IMR-90 (cell line): Measurements from ENCODE around the gene SRC.

ENCODE experiments used
- CEBPB ChIP-seq: IDR thresholded peaks from 2 replicates; pipeline ENCODE4 v1.6.1; 2012; ENCODE audit warnings: low read depth, low read length, improper control_type of control experiment
- MAFK ChIP-seq: IDR thresholded peaks from 2 replicates; pipeline ENCODE4 v1.6.1; 2012; ENCODE audit warnings: low read depth, low read length, improper control_type of control experiment
- MAZ ChIP-seq: IDR thresholded peaks from 2 replicates; pipeline ENCODE4 v1.6.1; 2012; ENCODE audit warnings: low read depth, mild to moderate bottlenecking, low read length, improper control_type of control experiment, moderate library complexity, borderline replicate concordance
- RAD21 ChIP-seq: IDR thresholded peaks from 2 replicates; pipeline ENCODE4 v1.6.1; 2012; ENCODE audit warnings: low read length, improper control_type of control experiment
- TF ChIP-seq, protein P1 (sequence below): conservative IDR thresholded peaks from 2 replicates; pipeline ENCODE4 v1.5.1; 2012; ENCODE audit warnings: mild to moderate bottlenecking, low read depth, low read length, improper control_type of control experiment

DNA sequence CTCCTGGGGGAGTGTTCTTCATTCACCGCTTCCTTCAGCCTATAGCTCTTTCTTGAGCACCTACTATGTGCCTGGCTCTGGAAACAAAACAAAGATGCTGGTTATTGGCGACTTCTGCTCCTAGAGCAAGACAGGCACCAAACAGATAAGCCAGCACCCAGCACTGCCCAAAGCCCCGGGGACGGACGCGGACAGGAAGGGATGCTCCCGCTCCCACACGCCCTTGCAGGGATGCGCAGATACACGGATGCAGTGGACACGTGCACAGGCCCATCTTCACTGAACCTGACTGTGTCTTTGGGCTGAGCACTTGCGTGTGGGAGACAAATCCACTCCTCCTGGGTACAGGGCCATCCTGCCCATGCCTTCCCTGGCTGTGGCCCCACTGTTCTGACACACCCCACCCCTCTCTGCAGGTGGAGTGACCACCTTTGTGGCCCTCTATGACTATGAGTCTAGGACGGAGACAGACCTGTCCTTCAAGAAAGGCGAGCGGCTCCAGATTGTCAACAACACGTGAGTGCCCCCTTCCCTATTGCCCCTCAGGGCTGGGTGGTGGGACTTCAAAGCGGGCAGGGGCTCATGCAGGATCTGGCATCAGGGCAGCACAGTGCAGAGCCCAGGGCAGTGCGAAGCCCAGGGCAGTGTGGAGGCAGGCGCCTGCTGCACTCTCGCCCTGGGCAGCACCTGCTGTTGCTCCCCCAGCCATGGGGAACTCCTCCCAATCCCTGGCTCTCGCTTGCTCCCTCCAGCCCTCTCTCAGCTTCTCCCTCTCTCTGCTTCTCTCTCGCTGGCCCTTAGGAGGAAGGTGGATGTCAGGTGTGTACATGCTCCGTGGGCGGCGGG lies 39.9 kb downstream of the SRC start:
- TF ChIP-seq, protein P1, sequence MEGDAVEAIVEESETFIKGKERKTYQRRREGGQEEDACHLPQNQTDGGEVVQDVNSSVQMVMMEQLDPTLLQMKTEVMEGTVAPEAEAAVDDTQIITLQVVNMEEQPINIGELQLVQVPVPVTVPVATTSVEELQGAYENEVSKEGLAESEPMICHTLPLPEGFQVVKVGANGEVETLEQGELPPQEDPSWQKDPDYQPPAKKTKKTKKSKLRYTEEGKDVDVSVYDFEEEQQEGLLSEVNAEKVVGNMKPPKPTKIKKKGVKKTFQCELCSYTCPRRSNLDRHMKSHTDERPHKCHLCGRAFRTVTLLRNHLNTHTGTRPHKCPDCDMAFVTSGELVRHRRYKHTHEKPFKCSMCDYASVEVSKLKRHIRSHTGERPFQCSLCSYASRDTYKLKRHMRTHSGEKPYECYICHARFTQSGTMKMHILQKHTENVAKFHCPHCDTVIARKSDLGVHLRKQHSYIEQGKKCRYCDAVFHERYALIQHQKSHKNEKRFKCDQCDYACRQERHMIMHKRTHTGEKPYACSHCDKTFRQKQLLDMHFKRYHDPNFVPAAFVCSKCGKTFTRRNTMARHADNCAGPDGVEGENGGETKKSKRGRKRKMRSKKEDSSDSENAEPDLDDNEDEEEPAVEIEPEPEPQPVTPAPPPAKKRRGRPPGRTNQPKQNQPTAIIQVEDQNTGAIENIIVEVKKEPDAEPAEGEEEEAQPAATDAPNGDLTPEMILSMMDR, result no peak
- TF ChIP-seq RAD21, result no peak
- no peak for TF ChIP-seq CEBPB
- TF ChIP-seq MAFK, result no peak
- TF ChIP-seq MAZ, result no peak
